Tibial nerve (tissue), 4 donors: ENCODE measurements around the gene TEF.

ENCODE experiments used
- CTCF ChIP-seq, 5 experiments: fragments of 200-600 bp in 3 of 5; fragments of 450-650 bp in 2 of 5; sonication (generic) in 3 of 5; IDR thresholded peaks; one replicate each; pipeline ENCODE4 v1.5.1; 2016 to 2019; ENCODE audit warnings: antibody characterized with exemption in 5 of 5, mild to moderate bottlenecking in 3 of 5, moderate library complexity in 2 of 5
- EP300 ChIP-seq, 2 donors: sonication (generic); formaldehyde crosslinking; IDR thresholded peaks; one replicate each; pipeline ENCODE4 v1.6.1; 2017; ENCODE audit warnings: antibody characterized with exemption in 2 of 2, mild to moderate bottlenecking in 1 of 2
- POLR2A ChIP-seq, 2 donors: fragments of 450-650 bp; IDR thresholded peaks; one replicate each; pipeline ENCODE4 v1.6.1; 2017; ENCODE audit warnings: antibody characterized with exemption in 2 of 2, mild to moderate bottlenecking in 2 of 2, moderate library complexity in 2 of 2

- TF ChIP-seq POLR2A (IDR thresholded peaks at IDR 0.05) (no peak), CTCF (IDR thresholded peaks at IDR 0.05) (no peak), EP300 (IDR thresholded peaks at IDR 0.05) (no peak)
Measured at GRCh38 chr22:41358927-41359326, 22.8 kb upstream of the TEF start.
